EL (cell line): ENCODE measurements around the gene PLCH2.
A peak's percentile ranks its signal among the peaks of the same experiment; 100 is the strongest.
"Not testable (repeated sequence)": the region's sequence is repeated elsewhere in the genome, so short reads cannot be mapped to it uniquely, and the experiment has no call there.

Experiments
- DNase-seq: peaks from one replicate; pipeline ENCODE4 v3.0.0-alpha.2; 2016

The PLCH2 gene

DNA sequence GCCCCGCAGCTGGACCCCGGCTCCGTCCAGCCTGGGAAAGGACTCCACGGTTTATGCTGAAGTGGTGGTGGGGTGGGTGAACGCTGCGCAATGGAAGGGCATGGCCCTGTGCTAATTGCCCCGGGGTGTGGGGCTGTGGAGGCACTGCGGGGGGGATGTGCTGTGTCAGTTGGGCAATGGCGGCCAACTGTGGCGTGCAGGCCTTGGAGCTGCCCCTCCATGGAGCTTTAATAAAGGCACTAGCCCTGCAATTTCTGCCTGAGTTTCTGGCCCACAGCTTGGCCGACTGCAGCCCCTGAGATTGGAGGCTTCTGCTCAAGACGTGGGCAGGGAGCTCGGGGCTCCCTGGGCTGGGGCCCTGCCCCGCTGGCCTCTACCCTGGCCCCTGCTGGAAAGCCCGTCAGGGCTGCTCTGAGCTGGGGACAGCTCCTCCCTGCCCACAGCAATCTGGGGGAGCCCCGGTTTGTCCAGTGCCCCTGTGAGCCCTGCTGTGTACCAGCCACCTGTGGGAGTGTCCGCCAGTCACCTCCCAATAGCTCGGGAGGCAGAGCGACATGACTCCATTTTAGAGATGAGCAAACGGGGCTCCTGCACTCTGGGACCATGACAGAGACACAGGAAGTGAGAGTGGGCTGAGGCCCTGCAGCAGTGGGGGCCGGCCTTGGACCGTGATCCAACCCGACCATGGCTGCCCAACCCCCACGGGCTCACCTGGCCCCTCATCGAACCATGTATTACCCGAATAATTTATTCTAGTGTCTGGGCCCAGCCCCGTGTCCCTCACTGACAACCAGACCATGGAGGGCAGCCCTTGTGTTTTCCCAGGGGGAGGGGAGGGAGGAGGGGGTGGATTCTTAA is 71.3 kb downstream of the PLCH2 start:
- no peak for DNase-seq

DNA sequence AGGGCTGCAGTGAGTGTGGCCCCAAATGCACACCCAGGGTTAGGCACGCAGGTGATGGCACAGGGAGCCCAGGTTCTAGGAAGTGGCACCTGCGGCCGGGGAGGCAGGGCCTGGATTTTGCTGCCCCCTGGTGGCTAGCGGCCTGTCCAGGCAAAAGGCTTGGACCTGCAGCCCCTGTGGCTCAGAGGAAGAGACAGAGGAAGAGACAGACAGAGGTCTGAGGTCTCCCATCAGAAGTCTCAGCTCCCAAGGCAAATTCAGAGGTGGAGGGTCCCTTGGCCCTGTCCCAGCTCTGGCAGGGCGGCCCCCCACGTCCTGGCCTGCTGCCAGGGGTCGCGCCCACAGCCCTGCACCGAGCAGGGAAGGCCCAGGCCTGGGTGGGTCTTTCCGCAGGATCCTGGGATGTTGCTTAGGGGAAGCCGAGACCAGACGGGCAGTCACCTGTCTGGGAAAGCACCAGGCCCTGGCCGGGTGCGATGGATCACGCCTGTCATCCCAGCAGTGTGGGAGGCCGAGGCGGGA is 72.0 kb downstream of the PLCH2 start:
- DNase-seq: peak; percentile 65

DNA sequence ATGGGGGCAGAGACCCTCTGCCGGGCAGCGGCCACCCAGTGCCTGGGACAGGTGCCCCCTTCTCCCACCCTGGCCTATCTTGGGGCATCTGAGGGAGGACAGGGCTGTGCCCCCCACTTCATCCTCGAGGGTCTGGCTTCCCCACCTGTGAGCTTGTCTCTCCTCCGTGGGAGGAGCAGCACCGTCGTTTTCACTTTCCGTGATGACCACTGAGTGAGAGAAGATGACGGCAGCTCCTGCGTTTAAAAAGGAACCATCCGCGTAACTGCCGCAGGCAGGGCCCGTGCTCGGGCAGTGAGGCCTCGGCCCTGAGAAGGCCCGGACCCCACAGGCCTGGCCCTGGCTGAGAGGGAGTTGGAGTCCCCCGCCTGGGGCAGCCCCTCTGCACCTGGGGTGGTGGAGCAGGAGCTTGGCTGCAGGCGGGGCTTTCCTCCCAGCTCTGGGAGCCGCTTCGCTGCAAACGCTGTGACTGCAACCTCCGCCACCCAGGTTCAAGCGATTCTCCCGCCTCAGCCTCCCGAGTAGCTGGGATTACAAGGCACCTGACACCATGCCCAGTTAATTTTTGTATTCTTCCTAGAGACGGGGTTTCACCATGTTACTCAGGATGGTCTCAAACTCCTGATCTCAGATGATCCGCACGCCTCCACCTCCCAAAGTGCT is 73.4 kb downstream of the PLCH2 start:
- not testable (repeated sequence) for DNase-seq

DNA sequence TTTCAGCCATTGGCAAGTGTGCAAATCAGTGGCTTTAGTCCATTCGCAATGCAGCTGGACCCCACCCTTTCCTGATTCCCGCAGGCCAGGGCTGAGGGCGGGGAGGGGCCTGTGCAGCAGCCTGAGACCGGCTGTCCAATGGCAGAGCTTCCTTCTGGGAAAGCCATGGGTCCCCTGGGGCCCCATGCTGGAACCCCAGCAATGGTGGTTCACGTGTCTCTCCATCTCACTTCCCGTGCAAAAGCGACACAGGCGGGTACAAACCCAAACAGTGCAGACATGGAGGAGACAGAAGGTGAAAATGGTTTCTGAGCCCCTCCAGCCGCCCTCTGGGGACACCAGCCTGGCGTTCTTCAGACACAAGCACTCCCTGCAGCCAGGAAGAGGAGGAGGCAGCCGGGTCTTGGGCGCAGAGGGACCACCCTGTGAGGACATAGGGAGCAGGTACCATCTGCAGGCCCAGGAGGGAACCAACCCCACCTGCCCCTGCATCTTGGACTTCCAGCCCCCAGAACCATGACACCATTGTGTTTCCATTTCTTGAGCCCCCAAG is 74.3 kb downstream of the PLCH2 start:
- DNase-seq: not testable (repeated sequence)

DNA sequence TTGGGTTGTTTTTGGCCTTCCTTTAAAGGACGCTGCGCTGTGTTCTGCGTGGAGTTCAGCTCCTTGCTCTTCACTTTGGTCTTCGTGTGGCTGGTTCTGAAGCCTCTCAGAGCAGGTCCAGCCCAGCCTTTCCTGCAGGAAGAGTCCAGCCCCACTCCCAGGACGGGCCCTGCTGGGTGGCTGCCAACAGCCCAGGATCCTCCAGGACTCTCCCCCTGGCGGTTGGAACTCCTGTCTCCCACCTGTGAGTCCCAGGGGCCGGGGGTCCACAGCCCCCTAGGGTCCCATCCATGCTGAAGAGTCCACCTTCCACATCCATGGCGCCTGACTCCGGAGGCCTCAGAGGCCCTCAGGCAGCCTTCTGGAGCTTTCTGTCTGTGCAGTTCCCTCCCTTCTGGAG is 75.5 kb downstream of the PLCH2 start:
- DNase-seq: not testable (repeated sequence)

DNA sequence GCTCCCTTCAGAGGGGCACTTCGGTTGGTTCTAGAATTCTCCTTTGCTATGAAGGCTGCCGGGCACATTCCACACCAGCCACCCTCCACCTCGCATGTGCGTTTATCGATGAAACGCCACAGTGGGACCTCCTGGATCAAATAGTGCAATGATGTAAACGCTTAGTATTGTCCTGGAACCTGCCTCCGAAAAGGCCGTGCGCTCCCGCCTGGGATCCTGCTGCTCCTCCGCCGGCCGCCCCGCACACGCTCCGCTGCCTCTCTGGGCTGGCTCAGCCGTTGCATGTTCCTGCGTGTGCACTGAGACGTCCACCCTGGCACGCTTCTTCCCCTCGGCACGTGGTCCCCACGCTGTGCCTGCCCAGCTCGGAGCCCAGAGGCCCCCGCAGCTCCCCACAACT is 76.1 kb downstream of the PLCH2 start:
- no peak for DNase-seq

DNA sequence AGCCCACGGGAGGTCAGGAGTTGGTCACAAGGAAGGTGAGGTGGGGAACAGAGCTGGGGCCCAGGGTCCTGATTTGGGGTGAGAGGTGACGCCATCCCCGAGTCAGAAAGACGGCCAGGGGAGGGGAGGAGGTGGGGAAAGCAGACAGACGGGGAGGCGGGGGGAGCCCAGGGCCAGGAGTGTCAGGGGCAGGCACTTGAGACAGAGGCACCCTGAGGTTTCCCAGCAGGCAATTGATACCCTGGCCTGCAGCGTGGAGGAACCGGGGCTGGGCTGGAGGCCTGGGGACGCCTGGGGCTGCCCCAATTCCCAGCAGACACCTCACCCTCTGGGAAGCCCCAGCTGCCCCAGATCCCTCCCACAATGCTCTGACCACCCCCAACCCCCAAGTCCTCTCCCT is 77.0 kb downstream of the PLCH2 start:
- DNase-seq: not testable (repeated sequence)

DNA sequence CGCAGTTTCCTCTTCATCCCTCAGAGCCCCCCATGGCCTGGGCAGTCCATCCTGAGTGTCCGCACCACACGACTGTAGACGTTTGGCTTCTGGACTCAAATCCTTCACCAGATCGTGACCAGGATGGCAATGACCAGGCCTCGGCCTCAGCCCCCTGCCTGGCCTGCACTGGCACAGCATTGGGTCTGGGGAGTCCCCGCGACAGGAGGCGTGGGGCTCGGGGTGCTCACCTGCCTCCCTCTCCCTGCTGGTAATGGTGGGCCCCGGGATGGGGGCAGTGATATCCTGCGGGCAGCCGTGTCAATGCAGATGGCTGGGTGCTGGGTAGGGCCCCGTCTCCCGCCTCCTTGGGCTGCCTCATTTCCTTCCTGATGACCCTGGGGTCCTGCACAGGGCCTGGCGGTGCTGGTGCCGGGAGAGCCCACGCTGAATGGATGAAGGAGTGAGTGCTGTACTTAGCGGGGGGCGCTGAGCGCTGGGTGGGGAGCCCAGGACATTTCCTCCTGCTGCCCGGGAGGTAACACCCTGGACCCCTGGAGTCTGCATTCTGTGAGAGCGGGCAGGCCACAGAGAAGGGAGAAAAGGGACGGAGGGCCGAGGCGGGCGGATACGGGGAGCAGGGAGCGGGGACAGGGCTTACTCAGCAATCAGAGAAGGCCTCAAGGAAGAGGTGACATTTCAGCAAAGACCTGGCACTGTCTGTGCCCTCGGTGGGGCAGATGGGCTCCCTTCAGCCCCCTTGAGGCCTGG is 78.0 kb downstream of the PLCH2 start:
- no peak for DNase-seq

DNA sequence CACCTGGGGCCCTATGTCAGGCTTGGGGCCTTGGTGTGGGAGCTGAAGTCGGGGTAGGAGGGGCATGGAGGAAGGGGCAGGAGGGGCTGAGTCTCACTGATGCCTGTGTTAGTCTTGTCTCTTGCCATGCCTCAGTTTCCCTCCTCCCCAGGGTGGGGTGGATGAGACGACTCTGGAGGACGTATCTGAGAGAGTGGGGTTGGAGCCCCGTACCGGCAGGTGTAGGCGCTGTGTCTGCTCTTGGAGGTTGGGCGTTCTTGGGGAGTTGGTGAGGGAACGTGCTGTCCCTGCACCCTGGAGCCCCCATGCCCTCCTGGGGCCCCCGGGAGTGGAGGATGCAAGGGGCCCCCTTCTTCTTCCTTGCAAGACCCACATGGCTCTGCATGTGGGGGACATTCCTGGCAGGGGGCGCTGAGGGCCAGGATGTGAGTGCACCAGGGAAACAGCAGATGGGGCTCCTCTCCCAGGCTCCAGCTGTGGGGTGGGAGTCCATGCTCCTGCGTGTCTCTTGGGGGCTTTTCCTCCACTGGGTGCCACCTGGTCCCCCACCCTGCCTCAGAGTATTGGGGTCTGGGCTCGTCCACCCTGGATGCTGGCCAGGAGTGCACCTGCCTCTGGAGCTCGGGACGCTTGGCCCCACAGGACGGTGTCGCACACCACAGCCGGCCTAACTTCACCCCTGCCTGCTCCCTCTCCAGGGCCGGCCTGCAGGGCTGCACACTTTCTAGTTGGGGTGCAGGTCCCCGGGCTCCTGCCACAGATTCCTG is 78.7 kb downstream of the PLCH2 start:
- DNase-seq: no peak
